ENCODE data around the gene SOWAHB. TPM values are rescaled to one million over a fixed set of nuclear protein-coding genes. Genes with fewer than 3 reads are reported as not detected.
A peak's percentile ranks its signal among the peaks of the same experiment; 100 is the strongest.
"Not testable (repeated sequence)": the region's sequence is repeated elsewhere in the genome, so short reads cannot be mapped to it uniquely, and the experiment has no call there.

The SOWAHB gene
- total RNA-seq, 1 experiment from 2014 or later = not detected

DNA sequence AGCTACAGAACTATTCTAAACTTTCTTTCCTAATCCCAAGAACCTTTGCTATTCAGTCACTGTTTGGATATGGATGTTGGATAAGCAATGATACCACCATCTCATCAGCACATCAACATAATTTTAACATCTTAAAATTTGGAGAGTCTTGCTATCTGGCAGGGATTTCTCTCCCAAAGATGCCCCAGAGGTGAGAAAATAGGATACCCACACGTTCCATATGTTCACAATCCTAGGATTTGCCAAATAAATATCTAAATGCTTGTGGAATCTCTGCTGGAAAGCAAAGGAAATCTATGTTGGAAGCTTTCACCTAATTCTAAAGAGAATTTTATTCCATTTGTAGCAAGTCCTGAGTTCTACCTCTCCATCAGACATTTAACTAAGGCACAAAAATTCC lies 24.4 kb downstream of the SOWAHB start:
- no peaks in the 10 kb centered on the region for H3K27me3 ChIP-seq (ENCODE audit: low read length)
- H3K9me2 ChIP-seq (replicated peaks; ENCODE audit: insufficient read depth, low read length) = no peaks in the 10 kb centered on the region
- no peak overlapping the region for H2AFZ ChIP-seq (ENCODE audit: low read length)
- no peak overlapping the region for H3K4me2 ChIP-seq (ENCODE audit: low read depth, low read length, poor library complexity, severe bottlenecking)
- H3K36me3 ChIP-seq (ENCODE audit: insufficient read depth, low read length) = no peaks in the 10 kb centered on the region
- no peak for DNase-seq
- H3K9ac ChIP-seq (ENCODE audit: low read length) = no peak overlapping the region
- no peak overlapping the region for H3K4me3 ChIP-seq (ENCODE audit: low read length)
- no peaks in the 10 kb centered on the region for H3K4me1 ChIP-seq (ENCODE audit: low read length)
- H4K20me1 ChIP-seq (ENCODE audit: insufficient read depth, low read depth, low read length) = no peaks in the 10 kb centered on the region
- H3K27ac ChIP-seq (ENCODE audit: low read length) = no peak overlapping the region
- no peaks in the 10 kb centered on the region for H3K9me3 ChIP-seq (ENCODE audit: low read length)
- no peaks in the 10 kb centered on the region for H3K79me2 ChIP-seq (ENCODE audit: low read length)

DNA sequence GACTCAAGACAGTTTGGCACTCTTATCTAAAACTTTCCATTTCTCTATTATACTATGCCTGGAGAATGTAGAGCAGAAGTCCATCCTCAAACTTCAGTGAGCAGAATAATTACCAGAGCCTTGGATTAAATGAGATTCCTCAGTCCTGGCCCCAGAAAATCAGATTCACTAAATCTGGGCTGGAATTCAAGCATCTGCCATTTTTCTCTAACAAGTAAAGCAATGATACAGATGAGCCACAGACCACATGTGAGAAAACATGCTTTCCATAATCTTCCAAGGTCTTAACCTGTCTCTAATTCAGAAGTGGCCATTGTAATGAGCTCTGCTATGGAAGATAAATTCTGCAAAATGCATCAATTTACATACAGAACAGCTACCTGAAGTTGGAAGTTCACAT lies 25.4 kb downstream of the SOWAHB start:
- Histone ChIP-seq H3K4me2 (ENCODE audit: low read depth, low read length, poor library complexity, severe bottlenecking) (no peak overlapping the region), H3K9ac (ENCODE audit: low read length) (no peak overlapping the region), H3K79me2 (ENCODE audit: low read length) (no peaks in the 10 kb centered on the region), H3K36me3 (ENCODE audit: insufficient read depth, low read length) (no peaks in the 10 kb centered on the region), H3K27ac (ENCODE audit: low read length) (no peak overlapping the region), H3K9me3 (ENCODE audit: low read length) (no peaks in the 10 kb centered on the region), H4K20me1 (ENCODE audit: insufficient read depth, low read depth, low read length) (no peaks in the 10 kb centered on the region), H3K27me3 (ENCODE audit: low read length) (no peaks in the 10 kb centered on the region), H3K4me1 (ENCODE audit: low read length) (no peaks in the 10 kb centered on the region), H3K9me2 (replicated peaks; ENCODE audit: insufficient read depth, low read length) (no peaks in the 10 kb centered on the region), H2AFZ (ENCODE audit: low read length) (no peak overlapping the region), H3K4me3 (ENCODE audit: low read length) (no peak overlapping the region)
- DNase-seq = no peak

DNA sequence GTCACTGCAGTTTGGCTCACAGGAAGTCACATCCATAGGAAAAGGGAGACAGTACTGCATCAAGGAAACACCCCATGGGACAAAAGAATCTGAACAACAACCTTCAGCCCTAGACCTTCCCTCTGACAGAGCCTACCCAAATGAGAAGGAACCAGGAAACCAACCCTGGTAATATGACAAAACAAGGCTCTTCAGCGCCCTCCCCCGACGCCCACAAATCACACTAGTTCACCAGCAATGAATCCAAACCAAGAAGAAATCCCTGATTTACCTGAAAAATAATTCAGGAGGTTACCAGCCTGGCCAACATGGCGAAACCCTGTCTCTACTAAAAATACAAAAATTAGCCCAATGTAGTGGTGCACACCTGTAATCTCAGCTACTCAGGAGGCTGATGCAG lies 29.2 kb downstream of the SOWAHB start:
- H3K36me3 ChIP-seq (ENCODE audit: insufficient read depth, low read length); H3K79me2 ChIP-seq (ENCODE audit: low read length); H3K27ac ChIP-seq (ENCODE audit: low read length); H3K27me3 ChIP-seq (ENCODE audit: low read length); H3K9ac ChIP-seq (ENCODE audit: low read length); H2AFZ ChIP-seq (ENCODE audit: low read length); H3K9me3 ChIP-seq (ENCODE audit: low read length); H3K4me1 ChIP-seq (ENCODE audit: low read length); H3K4me3 ChIP-seq (ENCODE audit: low read length); H3K9me2 ChIP-seq (replicated peaks; ENCODE audit: insufficient read depth, low read length); H4K20me1 ChIP-seq (ENCODE audit: insufficient read depth, low read depth, low read length); H3K4me2 ChIP-seq (ENCODE audit: low read depth, low read length, poor library complexity, severe bottlenecking); DNase-seq: not testable (repeated sequence)

DNA sequence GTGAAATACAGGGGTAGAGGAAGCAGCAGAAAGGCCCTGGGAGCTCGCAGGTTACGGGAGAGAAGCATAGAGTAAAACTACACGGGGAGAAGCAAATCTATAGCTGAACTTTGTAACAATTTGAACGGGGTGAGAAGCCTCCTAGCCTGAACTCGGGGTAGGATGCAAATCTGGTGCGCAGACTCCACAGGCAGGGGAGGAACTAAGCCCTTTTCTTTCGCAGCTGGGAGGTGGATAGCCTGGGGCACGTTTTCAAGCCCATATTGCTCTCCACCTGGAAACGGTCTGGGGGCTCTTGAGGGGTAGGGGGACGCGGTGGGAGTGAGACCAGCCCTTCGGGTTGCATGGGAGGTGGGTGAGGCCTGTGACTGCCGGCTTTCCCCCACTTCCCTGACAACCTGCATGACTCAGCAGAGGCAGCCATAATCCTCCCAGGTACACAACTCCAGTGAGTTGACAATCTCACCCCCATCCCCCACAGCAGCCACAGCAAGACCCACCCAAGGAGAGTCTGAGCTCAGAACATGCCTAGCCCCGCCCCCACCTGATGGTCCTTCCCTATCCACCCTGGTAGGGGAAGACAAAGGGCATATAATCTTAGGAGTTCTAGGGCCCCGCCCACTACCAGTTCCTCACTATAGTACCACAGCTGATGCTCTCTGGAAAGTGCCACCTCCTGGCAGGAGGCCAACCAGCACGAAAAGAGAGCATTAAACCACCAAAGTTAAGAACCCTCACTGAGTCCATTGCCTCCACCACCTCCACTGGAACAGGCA lies 29.9 kb downstream of the SOWAHB start:
- H3K9me3 ChIP-seq (ENCODE audit: low read length) = no peaks in the 10 kb centered on the region
- H3K4me1 ChIP-seq (ENCODE audit: low read length) = no peaks in the 10 kb centered on the region
- H3K36me3 ChIP-seq (ENCODE audit: insufficient read depth, low read length) = no peaks in the 10 kb centered on the region
- no peaks in the 10 kb centered on the region for H3K9me2 ChIP-seq (replicated peaks; ENCODE audit: insufficient read depth, low read length)
- no peak overlapping the region for H3K4me2 ChIP-seq (ENCODE audit: low read depth, low read length, poor library complexity, severe bottlenecking)
- H3K27me3 ChIP-seq (ENCODE audit: low read length) = no peaks in the 10 kb centered on the region
- no peak overlapping the region for H3K9ac ChIP-seq (ENCODE audit: low read length)
- peak; percentile 45 for DNase-seq
- H4K20me1 ChIP-seq (ENCODE audit: insufficient read depth, low read depth, low read length) = no peaks in the 10 kb centered on the region
- no peak overlapping the region for H2AFZ ChIP-seq (ENCODE audit: low read length)
- no peak overlapping the region for H3K27ac ChIP-seq (ENCODE audit: low read length)
- no peaks in the 10 kb centered on the region for H3K79me2 ChIP-seq (ENCODE audit: low read length)
- no peak overlapping the region for H3K4me3 ChIP-seq (ENCODE audit: low read length)

DNA sequence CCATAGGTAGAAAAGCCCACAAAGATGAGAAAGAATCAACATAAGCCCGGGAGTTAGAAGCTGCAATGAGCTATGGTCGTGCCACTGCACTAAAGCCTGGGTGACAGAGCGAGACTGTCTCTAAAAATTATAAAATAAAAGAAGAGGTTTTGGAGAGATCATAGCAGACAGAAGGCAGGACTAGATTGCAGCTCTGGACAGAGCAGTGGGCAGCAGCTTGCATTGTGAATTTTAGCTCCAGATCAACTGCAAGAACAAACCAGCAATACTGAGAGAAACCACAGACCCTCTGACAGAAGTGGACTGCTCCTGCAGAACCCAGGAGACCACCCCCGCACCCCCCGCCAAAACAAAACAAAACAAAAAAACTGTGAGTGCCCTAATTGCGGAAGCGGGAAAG lies 30.6 kb downstream of the SOWAHB start:
- H2AFZ ChIP-seq (ENCODE audit: low read length) = no peak overlapping the region
- H3K27ac ChIP-seq (ENCODE audit: low read length) = no peak overlapping the region
- H3K79me2 ChIP-seq (ENCODE audit: low read length) = no peaks in the 10 kb centered on the region
- no peaks in the 10 kb centered on the region for H3K36me3 ChIP-seq (ENCODE audit: insufficient read depth, low read length)
- H3K9me3 ChIP-seq (ENCODE audit: low read length) = no peaks in the 10 kb centered on the region
- H4K20me1 ChIP-seq (ENCODE audit: insufficient read depth, low read depth, low read length) = no peaks in the 10 kb centered on the region
- DNase-seq = no peak
- no peaks in the 10 kb centered on the region for H3K27me3 ChIP-seq (ENCODE audit: low read length)
- H3K4me1 ChIP-seq (ENCODE audit: low read length) = no peaks in the 10 kb centered on the region
- H3K9ac ChIP-seq (ENCODE audit: low read length) = no peak overlapping the region
- no peak overlapping the region for H3K4me2 ChIP-seq (ENCODE audit: low read depth, low read length, poor library complexity, severe bottlenecking)
- H3K9me2 ChIP-seq (replicated peaks; ENCODE audit: insufficient read depth, low read length) = no peaks in the 10 kb centered on the region
- no peak overlapping the region for H3K4me3 ChIP-seq (ENCODE audit: low read length)

DNA sequence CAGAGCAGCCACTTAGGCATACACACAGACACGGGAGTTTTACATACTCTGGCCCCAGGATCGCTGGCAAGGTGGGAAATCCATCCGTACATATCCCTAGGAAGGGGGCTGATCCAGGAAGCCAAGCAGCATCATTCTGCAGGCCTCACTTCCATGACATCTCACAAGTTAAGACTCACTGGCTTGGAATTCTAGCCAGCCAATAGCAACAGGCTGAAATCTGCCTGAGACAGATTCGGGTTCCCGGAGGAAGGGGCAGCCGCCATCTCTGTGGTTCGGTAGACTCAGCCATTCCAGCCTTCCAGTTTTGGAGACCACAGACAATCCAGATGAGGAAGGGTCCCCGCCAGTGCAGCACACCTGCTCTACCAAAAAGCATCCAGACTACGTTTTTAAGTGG lies 31.3 kb downstream of the SOWAHB start:
- Histone ChIP-seq H3K27ac (ENCODE audit: low read length) (no peak overlapping the region), H3K9ac (ENCODE audit: low read length) (no peak overlapping the region), H3K27me3 (ENCODE audit: low read length) (no peaks in the 10 kb centered on the region), H4K20me1 (ENCODE audit: insufficient read depth, low read depth, low read length) (no peaks in the 10 kb centered on the region), H3K9me3 (ENCODE audit: low read length) (no peaks in the 10 kb centered on the region), H2AFZ (ENCODE audit: low read length) (no peak overlapping the region), H3K36me3 (ENCODE audit: insufficient read depth, low read length) (no peaks in the 10 kb centered on the region), H3K79me2 (ENCODE audit: low read length) (no peaks in the 10 kb centered on the region), H3K4me3 (ENCODE audit: low read length) (no peak overlapping the region), H3K4me2 (ENCODE audit: low read depth, low read length, poor library complexity, severe bottlenecking) (no peak overlapping the region), H3K4me1 (ENCODE audit: low read length) (no peaks in the 10 kb centered on the region), H3K9me2 (replicated peaks; ENCODE audit: insufficient read depth, low read length) (no peaks in the 10 kb centered on the region)
- no peak for DNase-seq

DNA sequence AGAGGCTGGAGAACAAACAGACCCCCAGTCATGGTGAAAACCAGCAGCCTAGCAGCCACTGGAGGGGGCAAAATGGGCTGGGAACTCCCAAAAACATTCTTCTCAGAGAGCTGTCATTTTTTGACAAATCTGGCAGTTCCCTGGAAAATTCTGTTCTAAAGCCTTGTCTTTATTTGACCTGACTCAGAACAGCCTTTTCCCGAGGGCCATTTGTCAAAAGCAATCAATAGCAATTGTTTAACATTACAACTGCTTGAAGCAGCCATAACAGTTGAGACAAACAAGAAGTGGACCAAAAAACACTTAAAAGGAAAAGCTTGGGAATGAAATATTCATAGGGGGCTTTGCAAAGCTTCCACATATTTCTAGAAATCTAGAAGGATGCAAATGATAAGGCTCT lies 39.6 kb downstream of the SOWAHB start:
- H3K4me1 ChIP-seq (ENCODE audit: low read length) = no peaks in the 10 kb centered on the region

DNA sequence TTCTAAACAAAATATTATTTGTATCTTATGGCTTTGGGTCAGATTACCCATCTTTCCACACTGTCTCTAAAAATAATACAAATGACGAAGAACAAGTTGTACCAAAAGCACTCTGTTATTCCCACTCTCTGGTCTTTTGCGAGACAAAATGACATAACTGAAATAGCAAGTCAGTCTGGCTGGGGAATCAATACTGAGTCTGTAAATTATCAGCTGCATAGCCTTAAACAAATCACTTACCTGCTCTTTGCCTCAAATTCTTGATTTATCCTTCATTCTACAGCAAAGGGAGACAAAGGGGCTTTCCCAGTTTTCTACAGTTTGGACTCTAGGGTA lies 40.9 kb downstream of the SOWAHB start:
- Histone ChIP-seq H3K9me3 (ENCODE audit: low read length) (no peaks in the 10 kb centered on the region), H3K27ac (ENCODE audit: low read length) (no peak overlapping the region), H3K36me3 (ENCODE audit: insufficient read depth, low read length) (no peaks in the 10 kb centered on the region), H3K79me2 (ENCODE audit: low read length) (no peaks in the 10 kb centered on the region), H3K4me3 (ENCODE audit: low read length) (no peak overlapping the region), H3K9ac (ENCODE audit: low read length) (no peak overlapping the region), H4K20me1 (ENCODE audit: insufficient read depth, low read depth, low read length) (no peaks in the 10 kb centered on the region), H3K27me3 (ENCODE audit: low read length) (no peaks in the 10 kb centered on the region), H3K4me2 (ENCODE audit: low read depth, low read length, poor library complexity, severe bottlenecking) (no peak overlapping the region), H3K4me1 (ENCODE audit: low read length) (no peaks in the 10 kb centered on the region), H3K9me2 (replicated peaks; ENCODE audit: insufficient read depth, low read length) (no peaks in the 10 kb centered on the region), H2AFZ (ENCODE audit: low read length) (no peak overlapping the region)
- DNase-seq = no peak

More for the DNA sequence above, 39.6 kb downstream of the SOWAHB start:
- H3K27me3 ChIP-seq (ENCODE audit: low read length) = no peaks in the 10 kb centered on the region
- no peak overlapping the region for H3K9ac ChIP-seq (ENCODE audit: low read length)
- DNase-seq = no peak
- H4K20me1 ChIP-seq (ENCODE audit: insufficient read depth, low read depth, low read length) = no peaks in the 10 kb centered on the region
- H3K36me3 ChIP-seq (ENCODE audit: insufficient read depth, low read length) = no peaks in the 10 kb centered on the region
- no peak overlapping the region for H3K4me2 ChIP-seq (ENCODE audit: low read depth, low read length, poor library complexity, severe bottlenecking)
- no peaks in the 10 kb centered on the region for H3K9me2 ChIP-seq (replicated peaks; ENCODE audit: insufficient read depth, low read length)
- no peak overlapping the region for H3K27ac ChIP-seq (ENCODE audit: low read length)
- H3K9me3 ChIP-seq (ENCODE audit: low read length) = no peaks in the 10 kb centered on the region
- no peak overlapping the region for H3K4me3 ChIP-seq (ENCODE audit: low read length)
- H3K79me2 ChIP-seq (ENCODE audit: low read length) = no peaks in the 10 kb centered on the region
- no peak overlapping the region for H2AFZ ChIP-seq (ENCODE audit: low read length)
